Adrenal gland (tissue), 12 donors: Measurements from ENCODE around the gene ELOVL2. TPM values are rescaled to one million over a fixed set of nuclear protein-coding genes. Genes with fewer than 3 reads are reported as not detected.

Experiments used
- DNase-seq, 7 donors: peaks; one replicate each; pipeline ENCODE4 v3.0.0-alpha.2; 2019 to 2020
- H3K27ac ChIP-seq, 5 donors: fragments of 200-600 bp; sonication (generic) in 4 of 5; 1 replicate in 3 of 5; 2 replicates in 2 of 5; pipeline versions ENCODE4 v1.5.1 to v1.8.0; 2016 to 2020; ENCODE audit warnings: mild to moderate bottlenecking in 1 of 5
- H3K27me3 ChIP-seq: fragments of 200-600 bp; 2 replicates; pipeline ENCODE4 v1.8.0; 2021
- H3K36me3 ChIP-seq, 2 donors: fragments of 200-600 bp; replicated peaks in 1 of 2; 1 replicate in 1 of 2; 2 replicates in 1 of 2; pipeline versions ENCODE4 v1.5.1 to v1.8.0; 2018 to 2022
- H3K4me1 ChIP-seq, 2 donors: fragments of 200-600 bp; replicated peaks in 1 of 2; 1 replicate in 1 of 2; 2 replicates in 1 of 2; pipeline versions ENCODE4 v1.5.1 to v1.8.0; 2018 to 2021
- H3K4me3 ChIP-seq, 4 donors: fragments of 200-600 bp; sonication (generic) in 3 of 4; one replicate each; pipeline ENCODE4 v1.5.1; 2016 to 2018
- H3K9me3 ChIP-seq, 3 donors: fragments of 200-600 bp; sonication (generic) in 1 of 3; replicated peaks in 1 of 3; 1 replicate in 2 of 3; 2 replicates in 1 of 3; pipeline versions ENCODE4 v1.5.1 to v1.8.0; 2016 to 2021
- CTCF ChIP-seq, 6 experiments: fragments of 450-650 bp in 4 of 6; fragments of 200-600 bp in 2 of 6; sonication (generic) in 1 of 6; IDR thresholded peaks; 1 replicate in 5 of 6; 2 replicates in 1 of 6; pipeline versions ENCODE4 v1.5.1 to v1.8.0; 2016 to 2021; ENCODE audit warnings: antibody characterized with exemption in 6 of 6, mild to moderate bottlenecking in 2 of 6, moderate library complexity in 1 of 6
- POLR2A ChIP-seq, 2 donors: fragments of 450-650 bp; IDR thresholded peaks; one replicate each; pipeline ENCODE4 v1.6.1; 2017; ENCODE audit warnings: antibody characterized with exemption in 2 of 2, mild to moderate bottlenecking in 2 of 2, moderate library complexity in 1 of 2
- WGBS, 4 donors: extraction: QIAGEN DNeasy Blood & Tissue Kit in 2 of 4; methylation state at CpG; one replicate each; pipeline versions ENCODE4 v1.1.5 to v1.1.7; 2013 to 2017; 5-methylcytosine and 5-hydroxymethylcytosine counted together
- intact Hi-C, 2 donors: fragments of 100-400 bp; cut with DNase I; formaldehyde crosslinking; loops; one replicate each; pipeline versions ENCODE4 v1.14.1 to v1.15.0; 2022 to 2023
- polyA plus RNA-seq, 3 donors: library from polyadenylated mRNA; stranded (reverse); fragments of 200-250 nt in 2 of 3; fragments of 350-450 nt in 1 of 3; fragmentation: Illumina TruSeq in 1 of 3; extraction: RNeasy Lipid Tissue Mini Kit (QIAGEN cat#74804) in 1 of 3; gene quantifications; one replicate each; pipeline ENCODE4 v1.2.3, GENCODE V29; 2013 to 2014
- total RNA-seq, 9 donors: library from RNA; depleted of rRNA in 4 of 9; stranded (reverse); fragments of >200 nt in 4 of 9; fragments of 120-200 nt in 1 of 9; fragmentation: NEBNext Ultra II Directional in 1 of 9; extraction: Animal tissue kit (Norgen Biotek cat#: 25700) in 1 of 9; gene quantifications; one replicate each; pipeline versions ENCODE4 v1.1.0 to v1.2.4, GENCODE V29; 2013 to 2023
- donor health status: healthy with polysubstance abuse.
- donor health status: Bipolar disorder and iron deficiency.
- donor health status: DM: yes; HTN: yes; CAD: no.
- donor health status: DM: no; HTN: no; CAD: no.
- donor health status: DM: no; HTN: no; CAD: no.
- donor health status: DM: yes; HTN: yes; CAD: no.

The ELOVL2 gene
- total and polyA plus RNA-seq, 12 donors = 0.34 to 1.8 (median 0.92) TPM

- Histone ChIP-seq H3K27me3 (peaks cover 7% of the 10 kb centered on the region), H3K4me1 (no peaks in the 10 kb centered on the region), H3K27ac (no peak overlapping the region), H3K9me3 (no peaks in the 10 kb centered on the region), H3K4me3 (no peak overlapping the region), H3K36me3 (no peaks in the 10 kb centered on the region)
- intact Hi-C loops = no loop called here
- no peak for TF ChIP-seq CTCF (IDR thresholded peaks at IDR 0.05)
- no peak for TF ChIP-seq POLR2A (IDR thresholded peaks at IDR 0.05)
- DNase-seq = no peak
- WGBS, 4 donors = 91 to 94% (median 92%) methylated on average over 3 of the region's 3 CpGs
Measured at GRCh38 chr6:11017090-11017489, 27.0 kb downstream of the ELOVL2 start.

- Histone ChIP-seq H3K27me3 (peaks cover 7% of the 10 kb centered on the region), H3K4me3 (no peak overlapping the region), H3K27ac (no peak overlapping the region), H3K36me3 (no peaks in the 10 kb centered on the region), H3K4me1 (no peaks in the 10 kb centered on the region), H3K9me3 (no peaks in the 10 kb centered on the region)
- TF ChIP-seq CTCF (IDR thresholded peaks at IDR 0.05) (no peak), POLR2A (IDR thresholded peaks at IDR 0.05) (no peak)
- WGBS, 4 donors = 15 to 59% (median 48%) methylated on average over 1 of the region's 1 CpG
- intact Hi-C loops = no loop called here
- no peak for DNase-seq
Measured at GRCh38 chr6:11016452-11016851, 27.7 kb downstream of the ELOVL2 start.

GRCh38 chr6:11015102-11015501, 29.0 kb downstream of the ELOVL2 start:
- no peak for TF ChIP-seq POLR2A (IDR thresholded peaks at IDR 0.05)
- TF ChIP-seq CTCF (IDR thresholded peaks at IDR 0.05) = no peak
- no peak for DNase-seq
- H3K9me3 ChIP-seq = no peaks in the 10 kb centered on the region
- H3K36me3 ChIP-seq = no peaks in the 10 kb centered on the region
- H3K4me1 ChIP-seq = no peaks in the 10 kb centered on the region
- no peak overlapping the region for H3K27ac ChIP-seq
- H3K4me3 ChIP-seq = no peak overlapping the region
- peaks cover 10% of the 10 kb centered on the region for H3K27me3 ChIP-seq
- intact Hi-C loops = no loop called here

- intact Hi-C loops = no loop called here
- DNase-seq = no peak
Measured at GRCh38 chr6:11013721-11014070, 30.4 kb downstream of the ELOVL2 start.

More at GRCh38 chr6:11013721-11014070, 30.4 kb downstream of the ELOVL2 start:
- 63 to 76% (median 68%) methylated on average over 3 of the region's 3 CpGs for WGBS, 4 donors
- no peaks in the 10 kb centered on the region for H3K9me3 ChIP-seq
- no peaks in the 10 kb centered on the region for H3K36me3 ChIP-seq
- no peak overlapping the region for H3K4me3 ChIP-seq
- no peak overlapping the region for H3K27ac ChIP-seq
- no peaks in the 10 kb centered on the region for H3K4me1 ChIP-seq
- H3K27me3 ChIP-seq = peaks cover 5% of the 10 kb centered on the region
- TF ChIP-seq POLR2A (IDR thresholded peaks at IDR 0.05) = no peak
- TF ChIP-seq CTCF (IDR thresholded peaks at IDR 0.05) = no peak
